SK-N-SH treated with all-trans-retinoic acid at 6 μM for 48 hours (cell line): Measurements from ENCODE around the gene MRPL58.

Experiments used
- ATAC-seq: fragments of 200-7000 bp; cut with Tn5 transposase; 3 replicates; pipeline ENCODE4 v1.9.1; 2020; ENCODE audit warnings: mild to moderate bottlenecking, moderate library complexity
- ARNTL ChIP-seq: fragments of 450-650 bp; formaldehyde crosslinking; IDR thresholded peaks from 2 replicates; pipeline ENCODE4 v1.5.0; 2020; ENCODE audit warnings: low read depth, mild to moderate bottlenecking, moderate library complexity, borderline replicate concordance
- BACH2 ChIP-seq: fragments of 250-450 bp; sonication (Bioruptor Pico); IDR thresholded peaks from 2 replicates; pipeline ENCODE4 v1.9.0; 2021; ENCODE audit warnings: mild to moderate bottlenecking, borderline replicate concordance
- CREB5 ChIP-seq: fragments of 250-450 bp; sonication (Bioruptor Pico); IDR thresholded peaks from 2 replicates; pipeline ENCODE4 v1.5.1; 2020; ENCODE audit warnings: low read depth, mild to moderate bottlenecking, moderate library complexity
- CSDC2 ChIP-seq: fragments of 250-450 bp; sonication (Bioruptor Pico); IDR thresholded peaks from 2 replicates; pipeline ENCODE4 v1.5.0; 2020; ENCODE audit warnings: mild to moderate bottlenecking, moderate library complexity
- CSRNP3 ChIP-seq: fragments of 250-450 bp; sonication (Bioruptor Pico); IDR thresholded peaks from 2 replicates; pipeline ENCODE4 v1.5.1; 2021; ENCODE audit warnings: mild to moderate bottlenecking, moderate library complexity
- ESRRG ChIP-seq: fragments of 250-450 bp; sonication (Bioruptor Pico); IDR thresholded peaks from 2 replicates; pipeline ENCODE4 v1.6.1; 2021; ENCODE audit warnings: mild to moderate bottlenecking
- GLIS3 ChIP-seq: fragments of 250-450 bp; sonication (Bioruptor Pico); IDR thresholded peaks from 2 replicates; pipeline ENCODE4 v1.5.0; 2020; ENCODE audit warnings: mild to moderate bottlenecking, moderate library complexity
- ISL1 ChIP-seq: fragments of 250-450 bp; sonication (Bioruptor Pico); IDR thresholded peaks from 2 replicates; pipeline ENCODE4 v2.1.2; 2022; ENCODE audit warnings: mild to moderate bottlenecking, moderate library complexity
- OSR1 ChIP-seq: fragments of 250-450 bp; sonication (Bioruptor Pico); IDR thresholded peaks from 2 replicates; pipeline ENCODE4 v1.8.0; 2022; ENCODE audit warnings: moderate library complexity, mild to moderate bottlenecking, inconsistent platforms
- PATZ1 ChIP-seq: fragments of 250-450 bp; sonication (Bioruptor Pico); IDR thresholded peaks from 2 replicates; pipeline ENCODE4 v1.8.0; 2020; ENCODE audit warnings: mild to moderate bottlenecking, moderate library complexity, borderline replicate concordance
- POU6F1 ChIP-seq: fragments of 250-450 bp; sonication (Bioruptor Pico); IDR thresholded peaks from 2 replicates; pipeline ENCODE4 v1.8.0; 2021; ENCODE audit warnings: low read depth, mild to moderate bottlenecking, moderate library complexity, borderline replicate concordance
- PPARA ChIP-seq: fragments of 250-450 bp; sonication (Bioruptor Pico); IDR thresholded peaks from 2 replicates; pipeline ENCODE4 v1.5.0; 2020; ENCODE audit warnings: mild to moderate bottlenecking, borderline replicate concordance
- RARB ChIP-seq: fragments of 250-450 bp; sonication (Bioruptor Pico); IDR thresholded peaks from 2 replicates; pipeline ENCODE4 v1.8.0; 2021; ENCODE audit warnings: mild to moderate bottlenecking, moderate library complexity
- TCF4 ChIP-seq: fragments of 250-450 bp; sonication (Bioruptor Pico); IDR thresholded peaks from 2 replicates; pipeline ENCODE4 v1.8.0; 2021; ENCODE audit warnings: mild to moderate bottlenecking, moderate library complexity, borderline replicate concordance
- TOX ChIP-seq: fragments of 250-450 bp; sonication (Bioruptor Pico); IDR thresholded peaks from 2 replicates; pipeline ENCODE4 v1.8.0; 2021; ENCODE audit warnings: mild to moderate bottlenecking, moderate library complexity, borderline replicate concordance
- ZC3H10 ChIP-seq: fragments of 250-450 bp; sonication (Bioruptor Pico); IDR thresholded peaks from 2 replicates; pipeline ENCODE4 v1.5.1; 2021; ENCODE audit warnings: mild to moderate bottlenecking, moderate library complexity
- ZFP3 ChIP-seq: fragments of 250-450 bp; sonication (Bioruptor Pico); IDR thresholded peaks from 2 replicates; pipeline ENCODE4 v1.5.0; 2020; ENCODE audit warnings: mild to moderate bottlenecking, moderate library complexity
- ZFP30 ChIP-seq: fragments of 450-650 bp; formaldehyde crosslinking; IDR thresholded peaks from 2 replicates; pipeline ENCODE4 v1.5.0; 2022; ENCODE audit warnings: mild to moderate bottlenecking, moderate library complexity
- ZNF565 ChIP-seq: fragments of 450-650 bp; formaldehyde crosslinking; conservative IDR thresholded peaks from 2 replicates; pipeline ENCODE4 v1.5.0; 2020; ENCODE audit warnings: low read depth, mild to moderate bottlenecking, moderate library complexity
- ZNF70 ChIP-seq: fragments of 450-650 bp; formaldehyde crosslinking; IDR thresholded peaks from 2 replicates; pipeline ENCODE4 v1.5.0; 2020; ENCODE audit warnings: mild to moderate bottlenecking, moderate library complexity
- ZNF8 ChIP-seq: fragments of 450-650 bp; formaldehyde crosslinking; IDR thresholded peaks from 2 replicates; pipeline ENCODE4 v1.5.0; 2020; ENCODE audit warnings: mild to moderate bottlenecking, moderate library complexity

Gene MRPL58

GRCh38 chr17:75049706-75050105, 37.2 kb downstream of the MRPL58 start:
- ATAC-seq, result no peak
- TF ChIP-seq ARNTL (CRISPR knock-in tag) (no peak), ZFP3 (CRISPR knock-in tag) (no peak), CSRNP3 (no peak), CSDC2 (CRISPR knock-in tag) (no peak), GLIS3 (no peak), ESRRG (CRISPR knock-in tag) (no peak), PATZ1 (CRISPR knock-in tag) (no peak), POU6F1 (CRISPR knock-in tag) (no peak), OSR1 (CRISPR knock-in tag) (no peak), PPARA (CRISPR knock-in tag) (no peak), TOX (CRISPR knock-in tag) (no peak), ZFP30 (CRISPR knock-in tag) (no peak), CREB5 (CRISPR knock-in tag) (no peak), RARB (no peak), BACH2 (no peak), ZC3H10 (CRISPR knock-in tag) (no peak), ZNF70 (CRISPR knock-in tag) (no peak)

- TF ChIP-seq ISL1 (CRISPR knock-in tag) (no peak), ZFP30 (CRISPR knock-in tag) (no peak), CSDC2 (CRISPR knock-in tag) (no peak), BACH2 (no peak), PPARA (CRISPR knock-in tag) (no peak), CSRNP3 (no peak), ZC3H10 (CRISPR knock-in tag) (no peak), POU6F1 (CRISPR knock-in tag) (no peak), ZFP3 (CRISPR knock-in tag) (no peak), TCF4 (CRISPR knock-in tag) (no peak), ZNF70 (CRISPR knock-in tag) (no peak), GLIS3 (no peak), ZNF565 (CRISPR knock-in tag) (no peak), ZNF8 (CRISPR knock-in tag) (no peak), TOX (CRISPR knock-in tag) (no peak), RARB (no peak), CREB5 (CRISPR knock-in tag) (no peak)
- ATAC-seq, result no peak
Observed at GRCh38 chr17:75051941-75052340, 39.5 kb downstream of the MRPL58 start.
